ENCODE data around the gene REV3L.
"Not testable (repeated sequence)": the region's sequence is repeated elsewhere in the genome, so short reads cannot be mapped to it uniquely, and the experiment has no call there.

REV3L gene

GRCh38 chr6:111482959-111483735 is at the start of gene REV3L:
Gene REV3L, minus strand, starts transcription at chr6:111483218. Its CDS starts 330 bp downstream, at chr6:111482888.
- peak; percentile 91 for DNase-seq (ENCODE audit: low read depth, low spot score)

GRCh38 chr6:111531185-111531584 is 48.2 kb upstream of the REV3L start:
- DNase-seq (ENCODE audit: low read depth, low spot score), result no peak

GRCh38 chr6:111530667-111531066 is 47.6 kb upstream of the REV3L start:
- DNase-seq (ENCODE audit: low read depth, low spot score), result no peak

GRCh38 chr6:111530218-111530617 is 47.2 kb upstream of the REV3L start:
- no peak for DNase-seq (ENCODE audit: low read depth, low spot score)

GRCh38 chr6:111527367-111527766 is 44.3 kb upstream of the REV3L start:
- DNase-seq (ENCODE audit: low read depth, low spot score), result no peak

GRCh38 chr6:111524735-111525134 is 41.7 kb upstream of the REV3L start:
- DNase-seq (ENCODE audit: low read depth, low spot score), result no peak

GRCh38 chr6:111524252-111524651 is 41.2 kb upstream of the REV3L start:
- DNase-seq (ENCODE audit: low read depth, low spot score), result no peak

GRCh38 chr6:111523484-111524167 is 40.6 kb upstream of the REV3L start:
- no peak for DNase-seq (ENCODE audit: low read depth, low spot score)

GRCh38 chr6:111522393-111523020 is 39.5 kb upstream of the REV3L start:
- no peak for DNase-seq (ENCODE audit: low read depth, low spot score)

- DNase-seq (ENCODE audit: low read depth, low spot score), result no peak
Measured at GRCh38 chr6:111521497-111522270, 38.7 kb upstream of the REV3L start.

GRCh38 chr6:111520524-111520923 is 37.5 kb upstream of the REV3L start:
- DNase-seq (ENCODE audit: low read depth, low spot score), result no peak

GRCh38 chr6:111517965-111518364 is 34.9 kb upstream of the REV3L start:
- peak; percentile 54 for DNase-seq (ENCODE audit: low read depth, low spot score)

- DNase-seq (ENCODE audit: low read depth, low spot score), result no peak
Measured at GRCh38 chr6:111515259-111515658, 32.2 kb upstream of the REV3L start.

GRCh38 chr6:111514531-111514930 is 31.5 kb upstream of the REV3L start:
- DNase-seq (ENCODE audit: low read depth, low spot score), result not testable (repeated sequence)

GRCh38 chr6:111507219-111507618 is 24.2 kb upstream of the REV3L start:
- DNase-seq (ENCODE audit: low read depth, low spot score), result peak; percentile 38

- DNase-seq (ENCODE audit: low read depth, low spot score), result not testable (repeated sequence)
Measured at GRCh38 chr6:111505498-111505897, 22.5 kb upstream of the REV3L start.

- no peak for DNase-seq (ENCODE audit: low read depth, low spot score)
Measured at GRCh38 chr6:111503660-111504059, 20.6 kb upstream of the REV3L start.

GRCh38 chr6:111503194-111503593 is 20.2 kb upstream of the REV3L start:
- peak; percentile 76 for DNase-seq (ENCODE audit: low read depth, low spot score)

- no peak for DNase-seq (ENCODE audit: low read depth, low spot score)
Measured at GRCh38 chr6:111502154-111502553, 19.1 kb upstream of the REV3L start.

GRCh38 chr6:111499269-111499793 is 16.3 kb upstream of the REV3L start:
- no peak for DNase-seq (ENCODE audit: low read depth, low spot score)

GRCh38 chr6:111494951-111495635 is 12.1 kb upstream of the REV3L start:
- DNase-seq (ENCODE audit: low read depth, low spot score), result no peak

All from ELF-1 (cell line).